HG02798 (cell line): ENCODE data around the gene INPP1.

ENCODE experiments used
- ATAC-seq: cut with Tn5 transposase; IDR thresholded peaks from one replicate; pipeline ENCODE4 v1.9.1; 2021; ENCODE audit warnings: mild to moderate bottlenecking; ENCODE audit not compliant: unreplicated experiment, poor library complexity

INPP1 gene

DNA sequence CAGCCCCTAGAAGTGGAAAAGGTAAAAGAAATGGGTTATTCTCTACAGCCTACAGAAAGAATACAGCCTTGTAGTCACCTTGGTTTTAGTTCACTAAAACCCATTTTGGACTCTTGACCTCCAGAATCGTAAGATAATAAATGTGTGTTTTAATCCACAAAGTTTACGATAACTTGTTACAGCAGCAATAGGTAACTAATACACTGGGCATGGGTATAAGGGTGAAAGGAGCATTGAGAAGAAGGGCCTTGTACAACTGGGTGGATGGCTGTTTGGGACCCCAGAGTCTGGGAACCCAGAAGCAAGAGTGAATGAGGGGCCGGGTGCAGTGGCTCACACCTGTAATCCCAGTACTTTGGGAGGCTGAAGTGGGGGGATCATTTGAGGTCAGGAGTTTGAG is 62.6 kb downstream of the INPP1 start:
- ATAC-seq, result no peak

DNA sequence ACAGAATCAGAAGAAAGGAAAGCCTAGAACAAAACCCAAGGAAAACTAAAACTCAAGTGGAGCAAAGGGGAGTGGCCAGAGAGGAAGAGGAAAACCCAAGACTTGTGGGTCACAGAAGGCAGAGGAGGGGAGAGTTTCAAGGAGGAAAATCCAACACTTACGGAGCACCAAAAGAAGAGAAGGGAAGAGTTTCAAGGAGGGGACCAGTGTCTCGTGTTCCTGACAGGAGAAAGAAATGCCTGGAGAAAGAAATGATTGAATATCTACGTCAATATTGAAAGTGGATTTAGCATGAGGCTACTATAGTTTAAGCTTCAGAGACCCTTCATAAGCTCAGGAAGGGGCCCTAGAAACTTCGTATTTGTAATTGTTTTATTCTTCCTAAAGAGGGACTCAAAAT is 63.4 kb downstream of the INPP1 start:
- ATAC-seq, result no peak

DNA sequence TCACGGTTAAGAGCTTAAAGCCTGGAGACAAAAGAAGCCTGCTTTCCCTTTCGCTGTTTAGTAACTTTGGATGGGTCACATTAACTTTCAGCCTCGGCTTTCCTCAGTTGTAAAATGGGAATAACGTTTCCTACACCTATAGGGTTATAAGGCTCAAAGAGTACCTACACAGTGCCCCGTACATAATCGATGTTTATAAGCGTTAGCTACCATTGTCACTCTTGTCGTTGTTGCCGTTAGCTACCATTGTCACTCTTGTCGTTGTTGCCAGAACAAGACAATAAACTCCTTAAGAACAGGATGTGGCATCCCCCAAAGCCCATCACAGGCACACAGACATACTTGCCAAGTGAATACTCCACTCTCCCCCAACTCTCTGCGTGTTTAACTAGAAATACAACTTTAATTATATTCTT is 63.9 kb downstream of the INPP1 start:
- ATAC-seq, result no peak

DNA sequence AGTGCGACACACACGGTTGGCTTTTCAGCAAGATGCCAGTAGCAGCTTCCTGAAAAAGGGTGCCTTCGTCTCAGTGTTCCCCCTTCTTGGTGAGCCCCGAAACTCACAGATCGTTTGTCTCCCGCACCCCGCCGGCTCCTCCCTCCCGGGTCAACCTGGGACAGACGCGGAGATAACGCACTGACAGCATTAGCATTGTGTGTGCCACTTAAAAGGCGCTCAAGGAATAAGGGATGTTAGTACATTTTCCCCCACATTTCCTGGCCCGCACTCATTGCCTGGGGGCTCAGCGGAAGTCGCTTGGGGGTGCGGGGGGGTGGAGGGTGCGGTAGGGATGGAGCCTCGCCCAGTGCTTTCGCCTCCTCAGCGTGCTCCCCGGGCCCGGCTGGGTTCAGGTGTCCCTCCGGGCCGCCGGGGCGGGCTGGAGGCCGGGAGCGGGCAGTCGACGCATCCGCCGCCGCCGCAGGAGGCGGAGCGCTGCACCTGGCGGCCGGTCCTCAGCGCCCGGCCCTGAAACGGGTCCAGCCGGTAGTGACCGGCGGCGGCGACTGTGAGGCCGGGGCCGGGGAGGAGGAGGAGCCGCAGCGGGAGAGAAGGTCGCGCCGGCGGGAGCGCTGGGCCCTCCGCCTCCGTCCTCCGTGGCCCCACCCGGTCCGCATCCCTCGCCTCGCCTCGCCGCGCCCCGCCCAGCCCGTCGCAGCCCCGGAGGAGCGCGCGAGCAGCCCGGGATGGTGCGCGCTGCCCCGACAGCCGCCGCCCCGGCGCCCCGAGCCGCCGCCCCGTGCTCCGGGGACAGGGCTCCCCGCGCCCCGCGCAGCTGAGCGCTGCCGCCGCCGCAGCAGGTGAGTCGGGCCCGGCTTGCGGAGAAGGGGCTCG is 64.5 kb downstream of the INPP1 start, which contains the start of gene MFSD6:
TSS of gene MFSD6 (plus strand) at position 694 of the 876 bp plus-strand sequence. CDS start 27,675 bp downstream, outside the sequence.
- ATAC-seq, result peak; percentile 75

DNA sequence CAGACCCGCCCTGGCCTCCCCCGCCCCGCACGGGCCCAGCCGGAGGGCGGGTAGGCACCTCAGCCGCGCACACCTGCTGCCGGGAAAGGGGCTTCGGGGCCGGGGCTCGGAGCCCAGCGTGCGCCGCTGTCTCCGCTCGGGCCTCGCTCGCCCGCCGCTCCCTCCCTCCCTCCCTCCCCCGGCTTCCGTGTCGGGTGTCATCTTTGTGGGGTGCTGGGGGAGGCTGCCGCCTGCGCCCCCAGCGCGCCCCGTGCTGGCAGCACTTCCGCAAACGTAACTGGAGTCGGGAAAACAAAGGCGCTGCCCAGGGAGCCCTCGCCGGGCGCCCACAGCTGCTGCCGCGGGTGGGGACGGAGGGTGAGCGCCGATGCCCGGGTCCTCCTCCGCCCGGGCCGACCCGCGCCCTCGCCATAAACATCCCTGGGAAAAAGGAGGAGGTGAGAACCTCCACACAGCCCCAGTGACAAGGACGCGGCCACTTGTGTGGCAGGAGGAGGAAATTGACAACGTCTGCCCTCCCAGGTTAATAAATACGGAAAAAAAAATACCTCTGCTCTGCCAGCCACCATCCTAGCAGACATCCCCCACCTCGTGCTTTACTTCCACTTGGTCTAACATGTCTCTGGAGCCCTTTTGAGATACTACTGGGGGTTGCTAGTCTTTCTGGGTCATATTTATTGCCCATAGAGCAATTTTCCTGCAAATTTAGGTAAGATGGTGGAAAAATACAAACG is 65.3 kb downstream of the INPP1 start:
- ATAC-seq, result peak; percentile 62

DNA sequence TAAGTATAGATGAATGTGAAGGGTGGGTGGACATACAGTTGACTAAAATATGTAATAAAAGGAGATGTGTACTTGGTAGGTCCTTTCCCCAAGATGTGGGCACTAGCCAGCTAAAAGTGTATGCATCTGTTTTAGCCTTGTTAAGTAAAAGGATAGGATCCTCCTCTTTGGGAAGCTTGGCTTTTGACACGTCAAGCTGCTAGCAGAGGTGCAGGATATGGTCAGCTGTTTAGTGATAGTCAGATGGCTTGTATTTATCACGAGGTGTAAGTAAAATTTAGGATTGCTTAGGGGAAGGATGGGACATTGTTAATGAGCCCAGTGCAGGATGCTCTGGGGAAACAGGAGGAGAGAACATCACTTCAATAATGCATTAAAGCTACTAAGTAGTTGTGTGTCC is 66.2 kb downstream of the INPP1 start:
- no peak for ATAC-seq

DNA sequence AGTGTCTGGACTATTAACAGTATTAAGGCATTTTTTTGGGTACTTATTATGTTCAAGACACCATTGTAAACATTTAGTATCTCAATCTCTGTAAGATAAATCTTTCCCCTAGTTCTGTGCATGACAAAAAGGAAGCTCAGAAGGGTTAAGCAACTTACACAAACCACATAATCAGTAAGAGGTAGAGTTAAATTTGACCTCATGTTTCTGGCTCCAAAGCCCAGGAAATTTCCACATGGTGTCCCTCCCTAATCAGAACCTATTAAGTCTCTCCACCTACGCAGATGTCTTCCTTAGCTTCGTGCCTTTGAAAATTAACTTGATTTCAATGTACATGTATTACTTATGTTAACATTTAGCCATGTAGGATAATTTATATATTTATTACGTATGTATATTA is 66.8 kb downstream of the INPP1 start:
- ATAC-seq, result no peak

DNA sequence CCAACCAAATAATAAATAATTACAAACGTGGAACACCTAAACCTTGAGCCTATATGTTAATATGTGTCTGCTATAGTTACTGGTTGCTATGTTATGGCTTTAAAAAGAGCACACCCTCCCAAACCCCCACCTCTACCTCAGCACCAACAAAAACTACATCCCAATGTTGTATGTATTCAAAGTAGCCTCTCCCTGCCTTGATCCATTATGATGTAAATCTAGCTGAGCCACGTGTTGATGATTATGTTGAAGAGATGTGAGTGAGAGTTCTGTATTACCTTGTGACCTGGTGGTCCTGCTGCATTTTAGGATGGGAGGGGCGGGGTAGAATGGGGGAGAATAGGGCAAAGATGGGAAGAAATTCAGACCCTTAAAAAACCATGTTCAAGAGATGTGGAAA is 69.6 kb downstream of the INPP1 start:
- no peak for ATAC-seq

DNA sequence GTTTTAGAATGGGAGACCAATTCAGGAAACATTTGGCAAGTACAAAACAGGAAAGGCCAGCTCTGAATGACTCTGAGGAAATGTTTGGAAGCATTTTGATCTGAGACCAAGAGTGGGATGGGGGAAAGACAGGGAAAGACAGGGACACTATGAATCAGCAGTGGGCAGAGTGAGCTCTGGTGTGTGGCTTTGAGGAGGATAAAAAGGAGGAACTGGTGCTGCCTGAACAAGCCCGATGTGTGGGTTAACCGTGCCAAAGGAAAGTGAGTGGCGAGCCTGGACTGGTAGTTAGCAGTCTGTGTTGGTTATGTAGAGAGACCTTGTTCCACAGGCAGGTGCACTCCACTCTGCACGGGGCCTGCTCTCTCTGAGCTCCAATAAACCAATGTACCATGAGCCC is 70.0 kb downstream of the INPP1 start:
- peak; percentile 30 for ATAC-seq

DNA sequence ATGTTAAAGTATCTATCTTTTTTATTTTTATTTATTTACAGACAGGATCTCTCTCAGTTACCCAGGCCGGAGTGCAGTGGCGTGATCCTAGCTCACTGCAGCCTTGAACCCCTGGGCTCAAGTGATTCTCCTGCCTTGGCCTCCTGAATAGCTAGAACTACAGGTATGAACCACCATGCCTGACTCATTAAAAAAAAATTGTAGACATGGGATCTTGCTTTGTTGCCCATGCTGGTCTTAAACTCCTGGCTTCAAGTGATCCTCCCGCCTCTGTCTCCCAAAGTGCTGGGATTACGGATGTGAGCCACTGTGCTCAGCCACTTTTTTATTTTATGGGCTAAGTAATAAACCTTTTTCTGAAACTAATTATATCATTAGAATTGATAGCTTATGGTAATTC is 71.9 kb downstream of the INPP1 start:
- ATAC-seq, result no peak

DNA sequence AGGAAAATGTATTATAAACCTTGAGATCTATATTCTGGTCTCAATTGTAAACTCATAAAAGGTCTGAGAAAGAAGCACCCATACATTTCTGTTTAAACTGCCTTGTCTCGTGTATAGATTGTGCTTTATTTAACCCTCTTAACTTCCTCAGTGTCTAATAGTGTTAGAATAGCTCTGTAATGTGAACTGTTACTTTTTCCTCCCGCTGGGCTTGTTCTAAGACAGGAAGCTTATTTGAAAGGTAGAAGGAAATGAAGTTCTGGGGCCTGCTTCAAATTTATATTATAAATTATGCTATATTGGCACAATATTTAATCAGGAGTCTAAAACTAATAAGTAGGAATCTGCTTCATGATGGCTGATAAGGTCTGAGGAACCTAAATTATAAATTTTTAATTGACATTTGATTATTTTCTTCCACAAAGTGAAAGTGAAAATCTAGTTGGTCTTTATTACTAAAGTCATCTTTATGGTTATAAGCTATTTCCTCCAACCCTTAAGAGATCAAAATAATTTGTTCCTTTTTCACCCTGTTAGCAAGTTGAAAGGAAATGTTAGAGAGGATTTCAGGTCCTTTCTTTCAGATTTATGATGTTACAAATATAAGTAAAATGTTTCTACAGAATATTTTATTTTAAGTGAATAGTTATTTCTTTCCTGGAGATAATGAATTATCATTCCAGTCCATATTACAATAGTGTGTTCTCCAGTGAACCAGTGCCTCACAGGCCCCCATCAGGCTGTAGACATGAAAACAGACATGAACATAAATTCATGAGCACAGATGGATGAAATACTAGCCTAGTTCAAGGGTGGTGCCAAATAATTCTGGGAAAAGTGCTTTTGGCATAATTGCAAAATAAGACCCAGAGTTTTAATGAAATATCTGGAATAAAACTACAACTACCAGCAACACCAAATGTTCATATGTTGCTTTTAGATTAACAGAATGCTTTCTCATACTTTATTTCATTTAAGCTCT is 72.7 kb downstream of the INPP1 start:
- ATAC-seq, result no peak

DNA sequence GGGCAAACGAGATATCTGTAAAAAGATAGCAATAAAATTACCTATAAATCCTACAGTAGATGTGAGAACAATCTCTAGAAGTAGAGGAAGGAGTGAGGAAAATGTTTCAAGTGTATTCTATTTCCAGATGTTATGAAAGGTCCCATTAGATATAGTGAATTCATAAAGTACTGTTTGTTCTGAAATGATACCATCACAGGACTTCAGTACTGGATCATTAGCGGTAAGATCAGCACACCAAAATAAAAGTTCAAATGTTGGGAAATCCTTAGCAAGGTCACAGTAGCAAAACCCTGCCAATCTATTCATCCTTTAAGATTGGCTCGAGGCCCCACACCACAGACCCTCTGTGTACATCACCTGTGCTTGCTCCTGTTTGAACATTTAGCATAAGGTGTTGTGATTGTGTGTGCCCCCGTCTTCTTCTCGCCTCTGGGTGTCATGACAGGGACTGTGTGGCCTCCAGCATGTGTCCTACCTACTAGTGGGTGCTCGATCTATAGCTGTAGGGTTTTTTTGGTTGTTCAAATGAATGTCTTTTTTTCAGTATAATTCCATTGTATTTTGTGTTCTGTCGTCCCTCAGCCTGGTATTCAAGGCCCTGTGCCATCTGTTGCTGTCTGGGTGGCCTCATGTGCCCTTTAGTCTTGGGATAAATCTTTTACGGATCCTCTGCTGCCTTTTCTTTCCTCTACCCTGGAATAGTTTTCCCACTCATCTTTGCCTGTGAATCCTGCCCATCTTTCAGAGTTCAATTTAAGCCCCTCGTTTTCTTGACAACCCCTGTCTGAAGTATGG is 73.9 kb downstream of the INPP1 start:
- no peak for ATAC-seq

DNA sequence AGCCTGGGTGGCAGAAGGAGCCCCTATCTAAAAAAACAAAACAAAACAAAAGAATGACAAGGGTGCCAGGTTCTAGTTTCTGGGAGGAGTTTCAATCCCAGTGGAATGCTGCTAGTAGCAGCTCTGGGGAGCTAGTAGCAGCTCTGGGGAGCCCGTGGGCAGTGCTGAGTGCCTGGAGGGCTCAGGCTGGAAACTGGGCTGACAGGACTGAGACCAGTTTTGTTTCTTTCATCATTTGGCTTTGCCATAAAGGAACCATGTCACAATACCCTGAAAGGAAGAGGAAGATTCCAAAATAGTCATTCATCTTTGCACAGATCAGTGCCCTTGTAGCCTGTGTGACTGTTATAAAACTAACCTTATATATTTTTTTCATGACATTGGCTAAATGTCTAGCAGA is 75.3 kb downstream of the INPP1 start:
- no peak for ATAC-seq

DNA sequence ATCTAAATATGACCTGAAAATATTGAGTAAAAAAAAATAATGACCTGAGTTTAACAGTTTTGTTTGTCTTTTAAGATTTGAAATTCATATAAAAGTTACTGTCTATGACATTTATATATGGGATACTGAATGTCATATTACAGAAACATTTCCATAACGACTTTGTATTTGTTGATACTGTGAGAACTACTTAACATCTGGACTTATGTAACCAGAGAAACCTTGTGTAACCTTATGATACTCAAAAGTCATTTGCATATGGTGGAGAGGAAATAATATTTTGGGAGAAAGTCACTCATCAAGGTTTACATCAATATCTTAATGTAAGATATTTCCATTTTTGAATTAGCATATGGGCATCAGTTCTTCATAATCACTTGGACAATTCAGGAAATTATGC is 77.4 kb downstream of the INPP1 start:
- no peak for ATAC-seq
